ENCODE results near the gene GRAMD1B. TPM values are rescaled to one million over a fixed set of nuclear protein-coding genes. Genes with fewer than 3 reads are reported as not detected.
"Not testable (repeated sequence)": the region's sequence is repeated elsewhere in the genome, so short reads cannot be mapped to it uniquely, and the experiment has no call there.

GRAMD1B gene
- total RNA-seq, 4 donors from 2014 or later = under 0.01 to 6.5 (median 3.7) TPM

DNA sequence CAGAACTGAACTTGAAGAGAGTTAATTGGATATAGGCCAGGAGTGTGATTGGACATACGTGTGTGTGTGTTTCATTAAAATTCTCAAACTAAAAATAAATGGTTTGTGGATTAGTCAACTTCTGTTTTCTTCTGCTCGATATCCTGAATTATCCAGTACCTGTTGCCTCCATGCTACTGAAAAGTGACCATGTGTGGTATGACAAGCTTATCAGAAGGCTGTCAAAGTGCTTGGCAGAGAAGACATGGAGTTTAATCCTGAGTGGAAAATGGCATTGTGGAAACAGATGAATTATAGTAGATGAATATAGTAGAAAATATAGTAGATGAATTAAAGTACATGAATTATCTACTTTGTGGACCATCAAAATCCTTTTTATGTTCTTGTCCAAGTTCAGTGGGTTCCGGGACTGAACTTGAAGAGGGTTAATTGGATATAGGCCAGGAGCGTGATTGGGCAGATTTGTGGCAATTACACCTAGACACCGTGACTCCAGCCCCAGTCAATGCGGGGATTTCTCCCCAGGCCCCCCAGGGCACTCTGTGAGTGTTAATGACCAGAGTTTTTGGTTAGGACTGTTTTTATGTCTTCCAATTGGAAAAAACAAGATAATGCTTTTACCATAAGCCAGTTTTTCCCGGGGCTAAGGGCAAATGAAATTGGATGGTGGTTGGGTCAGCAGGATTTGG is 30.1 kb downstream of the GRAMD1B start:
- TF ChIP-seq POLR2A (IDR thresholded peaks at IDR 0.05) = no peak
- TF ChIP-seq, protein P1, sequence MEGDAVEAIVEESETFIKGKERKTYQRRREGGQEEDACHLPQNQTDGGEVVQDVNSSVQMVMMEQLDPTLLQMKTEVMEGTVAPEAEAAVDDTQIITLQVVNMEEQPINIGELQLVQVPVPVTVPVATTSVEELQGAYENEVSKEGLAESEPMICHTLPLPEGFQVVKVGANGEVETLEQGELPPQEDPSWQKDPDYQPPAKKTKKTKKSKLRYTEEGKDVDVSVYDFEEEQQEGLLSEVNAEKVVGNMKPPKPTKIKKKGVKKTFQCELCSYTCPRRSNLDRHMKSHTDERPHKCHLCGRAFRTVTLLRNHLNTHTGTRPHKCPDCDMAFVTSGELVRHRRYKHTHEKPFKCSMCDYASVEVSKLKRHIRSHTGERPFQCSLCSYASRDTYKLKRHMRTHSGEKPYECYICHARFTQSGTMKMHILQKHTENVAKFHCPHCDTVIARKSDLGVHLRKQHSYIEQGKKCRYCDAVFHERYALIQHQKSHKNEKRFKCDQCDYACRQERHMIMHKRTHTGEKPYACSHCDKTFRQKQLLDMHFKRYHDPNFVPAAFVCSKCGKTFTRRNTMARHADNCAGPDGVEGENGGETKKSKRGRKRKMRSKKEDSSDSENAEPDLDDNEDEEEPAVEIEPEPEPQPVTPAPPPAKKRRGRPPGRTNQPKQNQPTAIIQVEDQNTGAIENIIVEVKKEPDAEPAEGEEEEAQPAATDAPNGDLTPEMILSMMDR (IDR thresholded peaks at IDR 0.05) = no peak
- no peak for DNase-seq
- no peak overlapping the region for H3K4me3 ChIP-seq
- H3K9me3 ChIP-seq = no peaks in the 10 kb centered on the region
- H3K36me3 ChIP-seq = no peaks in the 10 kb centered on the region
- no peak overlapping the region for H3K27ac ChIP-seq
- H3K27me3 ChIP-seq = no peaks in the 10 kb centered on the region
- H3K4me1 ChIP-seq = no peaks in the 10 kb centered on the region
- intact Hi-C loops (cut with DNase I; ENCODE audit: low total_unique reads) = no loop called here

DNA sequence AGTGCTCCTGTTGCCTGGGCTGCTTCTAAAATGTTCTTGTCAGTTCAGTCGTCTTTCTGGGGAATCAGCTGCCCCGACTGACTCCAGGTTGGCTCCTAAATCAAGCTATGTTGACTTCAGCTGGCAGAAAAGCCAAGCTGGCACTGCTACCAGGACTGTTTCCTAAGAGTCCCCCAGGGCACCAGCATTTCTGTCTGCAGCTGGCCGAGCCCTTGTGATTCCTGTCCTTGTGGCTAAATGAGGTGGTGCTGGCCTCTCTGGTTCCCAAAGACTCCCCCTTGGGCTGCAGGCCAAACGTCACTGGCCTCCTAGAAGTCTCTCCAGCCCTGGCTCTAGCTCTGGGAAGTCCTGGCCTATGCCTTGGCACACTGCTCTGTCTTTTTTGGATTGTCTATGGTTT is 31.1 kb downstream of the GRAMD1B start:
- no peaks in the 10 kb centered on the region for H3K4me1 ChIP-seq
- no peak overlapping the region for H3K27ac ChIP-seq
- no peak for TF ChIP-seq POLR2A (IDR thresholded peaks at IDR 0.05)
- TF ChIP-seq, protein P1 (IDR thresholded peaks at IDR 0.05) = no peak
- no peak for DNase-seq
- H3K9me3 ChIP-seq = no peaks in the 10 kb centered on the region
- no peaks in the 10 kb centered on the region for H3K36me3 ChIP-seq
- H3K27me3 ChIP-seq = no peaks in the 10 kb centered on the region
- intact Hi-C loops (cut with DNase I; ENCODE audit: low total_unique reads) = no loop called here
- no peak overlapping the region for H3K4me3 ChIP-seq

DNA sequence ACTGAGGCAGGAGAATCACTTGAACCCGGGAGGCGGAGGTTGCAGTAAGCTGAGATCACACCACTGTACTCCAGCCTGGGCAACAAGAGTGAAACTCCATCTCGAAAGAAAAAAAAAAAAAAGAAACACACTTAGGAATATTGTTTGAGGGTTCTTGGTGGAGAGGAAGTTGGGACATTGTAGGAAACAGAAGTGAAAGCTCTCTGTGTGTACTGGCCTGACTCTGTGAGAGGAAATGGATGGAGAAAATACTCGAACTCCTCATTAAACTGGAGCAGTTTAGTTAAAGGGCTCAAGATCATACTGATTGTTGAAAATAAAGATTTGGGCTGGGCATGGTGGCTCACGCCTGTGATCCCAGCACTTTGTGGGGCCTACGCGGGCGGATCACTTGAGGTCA is 35.6 kb downstream of the GRAMD1B start:
- DNase-seq; H3K27me3 ChIP-seq; intact Hi-C loops (cut with DNase I; ENCODE audit: low total_unique reads); H3K4me1 ChIP-seq; H3K36me3 ChIP-seq; H3K9me3 ChIP-seq; H3K4me3 ChIP-seq; H3K27ac ChIP-seq: not testable (repeated sequence)

DNA sequence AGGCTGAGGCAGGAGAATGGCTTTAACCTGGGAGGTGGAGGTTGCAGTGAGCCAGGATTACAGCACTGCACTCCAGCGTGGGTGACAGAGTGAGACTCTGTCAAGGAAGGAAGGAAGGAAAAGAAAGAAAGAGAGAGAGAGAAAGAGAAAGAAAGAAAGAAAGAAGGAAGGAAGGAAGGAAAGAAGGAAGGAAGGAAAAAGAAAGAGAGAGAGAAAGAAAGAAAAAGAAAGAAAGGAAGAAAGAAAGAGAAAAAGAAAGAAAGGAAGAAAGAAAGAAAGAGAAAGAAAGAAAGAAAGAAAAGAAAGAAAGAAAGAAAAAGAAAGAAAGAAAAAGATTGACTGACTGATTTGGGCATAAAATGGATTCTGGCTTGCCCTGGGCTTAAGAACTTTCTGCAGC is 36.1 kb downstream of the GRAMD1B start:
- DNase-seq; H3K27me3 ChIP-seq; H3K4me1 ChIP-seq; intact Hi-C loops (cut with DNase I; ENCODE audit: low total_unique reads); H3K36me3 ChIP-seq; H3K27ac ChIP-seq; H3K9me3 ChIP-seq; H3K4me3 ChIP-seq: not testable (repeated sequence)

DNA sequence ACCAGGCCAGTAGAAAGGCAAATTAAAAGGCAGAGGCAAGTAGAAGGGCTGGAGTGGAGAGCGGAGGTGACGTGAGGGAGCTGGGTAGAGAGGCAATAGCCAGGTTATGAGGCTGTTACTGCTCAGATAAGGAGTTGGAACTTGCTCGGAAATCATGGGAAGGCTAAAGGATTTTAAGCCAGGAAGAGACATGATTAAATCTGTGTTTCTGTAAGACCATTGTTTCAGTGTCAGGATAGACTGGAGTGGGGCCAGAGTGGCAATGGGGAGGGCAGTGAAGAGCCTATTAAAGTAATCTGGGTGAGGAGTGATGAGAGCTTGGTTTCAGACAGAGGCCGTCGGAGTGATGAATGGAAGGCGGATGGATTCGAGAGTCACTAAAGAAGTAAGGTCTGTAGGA is 39.0 kb downstream of the GRAMD1B start:
- Histone ChIP-seq H3K36me3 (no peaks in the 10 kb centered on the region), H3K4me3 (no peak overlapping the region), H3K4me1 (no peaks in the 10 kb centered on the region), H3K27ac (no peak overlapping the region), H3K27me3 (no peaks in the 10 kb centered on the region), H3K9me3 (no peaks in the 10 kb centered on the region)
- no peak for DNase-seq
- intact Hi-C loops (cut with DNase I; ENCODE audit: low total_unique reads) = no loop called here
- TF ChIP-seq, protein P1 (IDR thresholded peaks at IDR 0.05) = no peak
- no peak for TF ChIP-seq POLR2A (IDR thresholded peaks at IDR 0.05)

DNA sequence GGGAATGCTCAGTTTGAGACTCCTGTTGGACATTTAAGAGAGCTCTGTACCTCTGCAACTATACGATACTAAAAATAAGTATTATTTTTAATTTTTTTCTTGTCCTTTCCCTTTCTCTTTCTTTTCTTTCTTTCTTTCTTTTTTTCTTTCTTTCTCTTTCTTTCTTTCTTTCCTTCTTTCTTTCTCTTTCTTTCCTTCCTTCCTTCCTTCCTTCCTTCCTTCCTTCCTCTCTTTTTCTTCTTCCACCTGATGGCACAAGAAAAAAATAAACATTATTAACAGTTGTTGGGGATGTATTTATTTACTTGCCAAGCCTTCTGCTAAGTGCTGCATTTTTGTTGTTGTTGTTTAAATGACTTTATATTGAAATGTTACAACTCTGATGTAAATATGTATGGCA is 39.5 kb downstream of the GRAMD1B start:
- H3K27me3 ChIP-seq = no peaks in the 10 kb centered on the region
- no peak for DNase-seq
- no peaks in the 10 kb centered on the region for H3K4me1 ChIP-seq
- intact Hi-C loops (cut with DNase I; ENCODE audit: low total_unique reads) = no loop called here
- H3K4me3 ChIP-seq = no peak overlapping the region
- TF ChIP-seq POLR2A (IDR thresholded peaks at IDR 0.05) = no peak
- TF ChIP-seq, protein P1 (IDR thresholded peaks at IDR 0.05) = no peak
- H3K9me3 ChIP-seq = no peaks in the 10 kb centered on the region
- H3K27ac ChIP-seq = no peak overlapping the region
- no peaks in the 10 kb centered on the region for H3K36me3 ChIP-seq
